Measurements from ENCODE around the gene NKAIN4.

GRCh38 chr20:63238031-63238430 lies 16.2 kb downstream of the NKAIN4 start:
- no peak for TF ChIP-seq CTCF (IDR thresholded peaks at IDR 0.05)
- no peak for TF ChIP-seq ZFX (IDR thresholded peaks at IDR 0.05; ENCODE audit: borderline replicate concordance)

All from 22Rv1 (cell line).